Frontal cortex (tissue), 4 donors: ENCODE measurements around the gene CCL27. TPM values are rescaled to one million over a fixed set of nuclear protein-coding genes. Genes with fewer than 3 reads are reported as not detected.
"Not testable (repeated sequence)": the region's sequence is repeated elsewhere in the genome, so short reads cannot be mapped to it uniquely, and the experiment has no call there.

Source experiments
- DNase-seq, 2 donors: peaks; one replicate each; pipeline ENCODE4 v3.0.0; 2012; ENCODE audit warnings: low spot score in 2 of 2
- FAIRE-seq: peaks from 2 replicates; lab custom pipeline; 2012; peaks lifted over from hg19 to GRCh38; lab: Jason Lieb, UNC
- total RNA-seq: library from RNA; depleted of rRNA; stranded (reverse); fragments of >200 nt; gene quantifications from one replicate; pipeline ENCODE4 v1.2.3, GENCODE V29; 2014
- donor health status: control.
- donor health status: control.
- donor health status: control.

The CCL27 gene
- total RNA-seq, 1 donor from 2014 or later = 0.41 TPM

DNA sequence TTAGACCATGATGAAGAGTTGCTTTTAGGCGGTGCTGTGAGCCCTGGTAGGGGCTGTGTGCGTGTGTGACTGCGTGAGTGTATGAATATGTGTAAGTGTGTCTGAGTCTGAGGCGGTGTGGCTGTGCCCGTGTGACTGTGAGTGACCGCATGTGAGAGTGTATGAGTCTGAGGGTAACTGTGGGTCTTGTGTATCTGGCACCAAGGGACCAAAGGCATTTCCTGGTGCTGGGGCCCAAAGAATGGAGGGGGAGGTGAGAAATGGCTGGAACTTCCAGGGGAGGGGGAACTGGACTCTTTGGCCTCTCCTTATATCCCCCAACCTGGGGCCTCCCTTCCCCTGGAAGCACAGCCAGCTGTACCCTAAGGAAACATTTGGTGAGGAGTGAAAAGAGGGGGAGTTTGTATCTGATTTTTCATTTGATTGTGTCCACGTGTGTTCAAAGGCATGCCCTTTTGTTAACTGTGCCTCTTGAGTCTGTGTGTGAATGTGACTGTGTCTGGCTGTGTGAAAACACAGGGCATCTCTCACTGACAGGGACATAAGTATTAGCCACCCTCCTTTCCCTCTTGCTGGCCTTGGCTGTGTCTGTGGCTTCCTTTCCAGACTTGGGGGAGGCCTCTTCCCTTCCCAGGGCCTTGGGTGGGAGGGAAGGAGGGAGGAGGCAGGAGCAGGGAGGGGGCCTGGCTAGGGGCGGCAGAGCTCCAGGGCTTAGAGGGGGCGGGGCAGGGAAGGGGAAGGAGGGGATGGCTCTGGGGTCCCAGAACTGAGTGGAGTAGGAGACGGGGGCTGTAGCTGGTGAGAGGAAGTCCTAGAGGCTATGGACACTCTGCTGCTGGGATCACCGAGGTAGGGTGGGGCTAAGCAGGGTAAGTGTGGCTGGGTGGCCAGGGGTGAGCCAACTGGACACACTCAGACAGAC, 9.0 kb downstream of the CCL27 start:
- no peak for DNase-seq
- FAIRE-seq = no peak

DNA sequence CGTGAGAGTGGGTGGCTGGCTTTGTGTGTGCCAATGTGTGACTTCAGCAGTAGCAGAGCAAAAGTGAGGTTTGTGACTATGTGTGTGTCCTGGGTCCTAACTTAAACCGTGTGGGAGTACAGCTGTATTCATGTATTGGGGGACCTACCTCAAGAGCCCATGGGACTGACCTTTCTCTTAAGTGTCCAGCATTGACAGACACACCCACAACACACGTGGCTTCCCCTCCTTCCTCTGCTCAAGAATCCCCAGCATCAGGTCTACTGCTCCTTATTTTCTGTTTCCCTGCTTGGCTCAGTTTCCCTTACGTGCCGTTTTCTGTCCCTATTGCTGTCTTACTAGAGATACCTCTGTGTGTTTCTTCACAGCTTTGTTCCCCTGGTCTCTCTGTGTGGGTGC, 9.9 kb downstream of the CCL27 start:
- FAIRE-seq (no peak), DNase-seq (no peak)

DNA sequence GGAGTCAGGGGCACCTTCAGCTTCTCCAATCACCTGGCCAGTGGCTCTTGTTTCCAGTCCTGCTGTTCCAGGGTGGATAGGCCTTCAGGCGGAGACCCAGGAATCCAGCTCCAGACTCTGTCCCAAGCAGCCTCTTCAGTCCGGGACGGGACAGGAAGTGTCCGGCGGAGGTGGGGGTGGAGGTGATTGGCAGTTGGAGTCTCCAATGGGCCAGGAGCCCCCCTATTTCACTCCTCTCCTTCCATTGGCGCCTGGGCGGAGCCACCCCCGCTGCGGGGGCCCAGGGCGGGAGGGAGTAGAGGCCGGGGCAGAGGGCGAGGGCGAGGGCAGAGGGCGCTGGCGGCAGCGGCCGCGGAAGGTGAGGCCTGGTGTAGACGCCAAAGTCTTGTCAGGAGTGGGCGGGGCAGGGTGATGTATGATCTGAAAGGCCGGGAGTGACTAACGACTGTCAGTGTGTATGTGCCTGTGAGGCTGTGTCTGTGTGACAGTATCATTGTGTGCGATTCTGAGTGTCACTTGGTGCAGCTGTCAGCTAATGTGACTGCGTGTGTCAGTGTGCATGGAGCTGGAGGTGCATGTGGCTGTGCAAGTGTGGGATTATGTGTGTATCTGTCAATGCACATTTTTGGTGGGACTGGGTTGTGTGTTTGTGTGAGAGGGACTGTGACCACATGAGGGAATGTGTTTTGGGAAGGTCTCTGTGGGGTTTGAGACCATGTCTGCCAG, 10.4 kb downstream of the CCL27 start, which contains the start of gene IL11RA:
IL11RA (plus strand) TSS at position 310 of the 726 bp plus-strand sequence. CDS start 3,033 bp downstream, outside the sequence.
- FAIRE-seq (no peak), DNase-seq (peak; percentile 86 to 89)

DNA sequence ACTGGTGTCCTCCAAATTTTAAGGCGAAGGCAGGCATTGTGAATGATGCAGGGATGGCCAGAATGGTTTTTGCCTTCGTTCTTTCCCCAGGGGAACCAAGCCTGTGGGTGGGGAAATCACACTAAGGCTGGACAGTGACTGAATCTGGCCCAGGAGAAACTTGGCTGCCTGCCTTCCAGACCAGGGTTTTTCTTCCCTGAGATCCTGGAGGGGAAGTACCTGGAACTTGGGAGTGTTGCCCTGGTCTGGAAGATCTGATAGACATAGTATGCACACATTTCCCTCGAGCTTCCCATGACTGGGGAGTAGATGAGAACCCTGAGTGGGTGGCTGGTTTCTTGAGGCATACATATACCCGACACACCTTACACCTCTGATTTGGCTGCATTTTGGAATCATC, 11.1 kb downstream of the CCL27 start:
- no peak for DNase-seq
- FAIRE-seq = no peak

DNA sequence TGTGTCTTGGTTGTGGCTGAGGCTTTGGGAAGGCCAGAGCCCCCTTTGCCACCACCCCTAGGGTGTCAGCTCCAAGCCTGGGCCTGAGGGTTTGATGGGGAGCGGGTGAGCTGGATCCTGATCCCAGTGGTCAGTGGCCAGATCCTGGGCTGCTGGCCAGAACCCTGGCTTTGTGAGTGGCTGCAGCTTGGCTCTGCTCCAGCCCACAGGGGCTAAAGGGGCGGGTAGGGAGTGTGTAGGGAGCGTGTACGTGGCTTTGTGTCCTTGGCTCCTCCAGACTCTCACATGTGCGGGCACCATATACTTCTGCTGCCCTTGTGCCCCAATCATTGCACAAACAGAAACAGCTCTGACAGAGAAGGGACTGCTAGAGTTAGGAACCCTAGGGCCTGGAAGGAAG, 11.6 kb downstream of the CCL27 start:
- no peak for FAIRE-seq
- DNase-seq = no peak

DNA sequence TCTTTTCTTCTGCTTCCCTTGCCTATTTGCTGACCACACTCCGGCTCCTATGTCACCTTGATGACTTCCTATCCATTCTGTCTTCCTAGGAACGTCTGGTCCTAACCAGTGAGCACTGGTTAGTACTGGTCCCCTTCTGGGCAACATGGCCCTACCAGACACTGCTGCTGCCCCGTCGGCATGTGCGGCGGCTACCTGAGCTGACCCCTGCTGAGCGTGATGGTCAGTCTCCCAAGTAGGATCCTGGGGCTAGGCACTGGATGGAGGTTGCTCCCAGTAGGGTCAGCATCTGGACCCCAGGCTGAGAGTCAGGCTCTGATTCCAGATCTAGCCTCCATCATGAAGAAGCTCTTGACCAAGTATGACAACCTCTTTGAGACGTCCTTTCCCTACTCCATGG, 13.8 kb downstream of the CCL27 start:
- DNase-seq (no peak), FAIRE-seq (no peak)

DNA sequence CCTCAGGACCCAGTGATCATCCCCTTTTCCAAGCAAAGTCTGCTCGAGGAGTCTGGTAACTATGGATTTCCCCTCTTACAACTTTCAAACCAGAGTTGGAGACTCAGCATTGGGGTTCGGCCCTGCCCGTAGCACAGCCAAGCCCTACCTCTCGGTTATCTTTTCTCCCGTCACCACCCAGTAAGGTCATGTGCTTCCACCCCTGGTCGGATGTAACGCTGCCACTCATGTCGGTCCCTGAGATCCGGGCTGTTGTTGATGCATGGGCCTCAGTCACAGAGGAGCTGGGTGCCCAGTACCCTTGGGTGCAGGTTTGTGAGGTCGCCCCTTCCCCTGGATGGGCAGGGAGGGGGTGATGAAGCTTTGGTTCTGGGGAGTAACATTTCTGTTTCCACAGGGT, 14.8 kb downstream of the CCL27 start:
- FAIRE-seq = no peak
- no peak for DNase-seq

DNA sequence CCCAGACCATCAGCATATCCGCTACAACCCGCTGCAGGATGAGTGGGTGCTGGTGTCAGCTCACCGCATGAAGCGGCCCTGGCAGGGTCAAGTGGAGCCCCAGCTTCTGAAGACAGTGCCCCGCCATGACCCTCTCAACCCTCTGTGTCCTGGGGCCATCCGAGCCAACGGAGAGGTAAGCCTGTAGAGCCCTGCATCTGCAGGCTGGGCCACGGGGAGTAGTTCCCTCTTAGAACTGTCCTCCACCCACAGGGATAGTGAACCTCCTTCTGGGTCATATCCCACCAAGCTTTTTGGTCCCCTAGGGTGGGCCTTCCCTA, 15.4 kb downstream of the CCL27 start:
- DNase-seq (no peak), FAIRE-seq (no peak)

DNA sequence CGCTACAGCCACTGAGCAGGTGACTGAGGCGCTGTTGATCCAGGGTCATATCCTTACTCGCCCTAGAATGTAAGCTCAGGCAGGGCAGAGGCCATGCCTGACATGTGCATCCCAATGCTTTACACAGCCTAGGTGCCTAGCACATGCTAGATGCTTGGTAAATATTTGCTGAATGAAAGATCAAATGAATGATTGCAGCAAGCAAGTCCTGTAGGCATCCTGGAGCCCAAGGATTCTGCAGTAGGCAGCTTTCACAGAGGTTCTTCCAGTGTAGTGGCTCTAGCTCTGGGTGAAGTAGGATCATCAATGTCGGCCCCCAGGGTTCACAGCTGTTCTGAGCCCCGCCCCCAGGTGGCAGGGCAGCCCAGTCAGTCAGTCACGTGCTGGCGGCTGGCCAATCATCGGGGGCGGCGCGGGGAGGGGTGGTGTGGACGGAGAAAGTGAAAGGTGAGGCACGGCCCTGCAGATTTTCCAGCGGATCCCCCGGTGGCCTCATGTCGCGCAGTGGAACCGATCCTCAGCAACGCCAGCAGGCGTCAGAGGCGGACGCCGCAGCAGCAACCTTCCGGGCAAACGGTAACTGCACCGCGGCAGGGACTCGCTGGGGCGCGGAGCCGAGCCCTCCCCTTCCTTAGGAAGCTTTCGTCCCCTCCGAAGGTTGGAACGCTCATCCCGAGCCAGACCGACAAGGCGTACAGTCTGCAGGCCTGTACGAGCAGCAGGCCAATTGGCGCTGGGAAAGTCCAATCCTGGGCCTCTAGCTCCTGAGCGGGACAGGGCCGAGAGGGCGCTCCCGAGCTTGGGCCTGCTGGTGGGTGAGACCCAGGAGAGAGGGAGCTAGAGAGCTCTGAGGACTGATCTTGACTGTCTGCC, 16.0 kb downstream of the CCL27 start, which contains the start of gene GALT:
GALT (plus strand) TSS at position 465 of the 873 bp plus-strand sequence; CDS start at position 495, 30 bp downstream.
- peak; percentile 75 to 85 for DNase-seq
- FAIRE-seq = no peak

DNA sequence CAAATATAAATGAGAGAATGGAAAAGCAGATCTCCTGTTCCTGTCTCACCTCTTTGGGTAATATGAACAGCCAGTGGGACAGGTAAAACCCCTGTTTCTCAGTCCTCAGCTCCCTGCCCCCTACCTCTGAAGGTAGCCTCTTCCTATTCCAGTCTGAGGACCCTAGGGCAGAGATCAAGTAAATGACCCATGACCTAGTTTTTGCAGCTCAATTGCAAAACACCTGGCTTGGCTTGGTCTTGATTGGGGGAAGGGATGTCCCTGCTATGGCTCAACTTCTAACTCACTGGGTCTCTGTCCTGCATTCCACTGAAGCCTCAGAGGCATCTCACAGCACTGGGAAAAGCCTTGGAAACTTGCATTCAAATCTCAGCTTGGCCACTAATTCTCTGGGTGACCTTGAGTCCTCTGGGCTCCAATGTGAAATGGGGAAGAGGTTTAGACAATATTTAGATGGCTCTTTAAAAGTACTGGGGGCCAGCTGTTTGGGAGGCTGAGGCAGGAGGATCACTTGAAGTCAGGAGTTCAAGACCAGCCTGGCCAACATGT, 17.6 kb downstream of the CCL27 start:
- DNase-seq = no peak
- no peak for FAIRE-seq

DNA sequence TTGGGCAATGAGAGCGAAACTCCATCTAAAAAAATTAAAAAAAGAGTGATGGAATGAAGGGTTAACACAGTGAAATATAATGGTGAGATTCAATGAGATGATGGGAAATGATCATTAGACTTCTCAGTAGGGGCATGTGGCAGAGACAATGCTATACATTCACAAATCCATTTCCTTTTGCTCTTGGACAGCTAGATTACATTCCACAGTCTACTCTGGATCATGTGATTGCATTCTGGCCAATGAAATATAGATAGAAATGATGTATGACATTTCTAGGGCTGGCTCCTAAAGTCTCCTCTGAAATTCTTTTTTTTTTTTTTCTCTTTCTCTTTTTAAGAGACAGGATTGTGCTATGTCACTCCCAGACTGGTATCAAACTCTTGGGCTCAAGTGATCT, 19.8 kb downstream of the CCL27 start:
- DNase-seq (no peak), FAIRE-seq (no peak)

DNA sequence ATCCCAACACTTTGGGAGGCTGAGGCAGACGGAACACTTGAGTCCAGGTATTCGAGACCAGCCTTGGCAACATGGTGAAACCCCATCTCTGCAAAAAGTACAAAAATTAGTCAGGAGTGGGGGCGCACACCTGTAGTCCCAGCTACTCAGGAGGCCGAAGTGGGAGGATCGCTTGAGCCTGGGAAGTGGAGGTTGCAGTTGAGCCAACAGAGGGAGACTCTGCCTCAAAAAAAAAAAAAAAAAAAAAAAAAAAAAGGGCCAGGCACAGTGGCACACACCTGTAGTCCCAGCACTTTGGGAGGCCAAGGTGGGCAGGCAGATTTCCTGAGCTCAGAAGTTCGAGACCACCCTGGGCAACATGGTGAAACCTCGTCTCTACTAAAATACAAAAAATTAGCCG, 23.1 kb downstream of the CCL27 start:
- DNase-seq, FAIRE-seq: not testable (repeated sequence)

DNA sequence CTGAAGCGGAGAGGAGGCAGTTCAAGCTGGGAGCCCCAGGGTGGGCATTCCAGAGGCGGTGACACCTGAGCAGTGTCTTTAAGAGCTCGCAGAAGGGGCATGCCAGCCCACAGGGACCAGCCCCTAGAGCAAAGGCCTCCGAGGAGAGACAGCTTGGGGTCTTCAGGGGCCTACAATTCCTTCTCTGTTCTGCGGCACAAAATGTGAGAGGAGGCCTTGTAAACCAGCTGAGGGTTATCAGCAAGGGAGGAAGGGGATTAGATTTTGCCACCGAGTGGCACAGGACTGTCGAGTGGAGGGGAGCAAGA, 24.4 kb downstream of the CCL27 start:
- FAIRE-seq (no peak), DNase-seq (no peak)

DNA sequence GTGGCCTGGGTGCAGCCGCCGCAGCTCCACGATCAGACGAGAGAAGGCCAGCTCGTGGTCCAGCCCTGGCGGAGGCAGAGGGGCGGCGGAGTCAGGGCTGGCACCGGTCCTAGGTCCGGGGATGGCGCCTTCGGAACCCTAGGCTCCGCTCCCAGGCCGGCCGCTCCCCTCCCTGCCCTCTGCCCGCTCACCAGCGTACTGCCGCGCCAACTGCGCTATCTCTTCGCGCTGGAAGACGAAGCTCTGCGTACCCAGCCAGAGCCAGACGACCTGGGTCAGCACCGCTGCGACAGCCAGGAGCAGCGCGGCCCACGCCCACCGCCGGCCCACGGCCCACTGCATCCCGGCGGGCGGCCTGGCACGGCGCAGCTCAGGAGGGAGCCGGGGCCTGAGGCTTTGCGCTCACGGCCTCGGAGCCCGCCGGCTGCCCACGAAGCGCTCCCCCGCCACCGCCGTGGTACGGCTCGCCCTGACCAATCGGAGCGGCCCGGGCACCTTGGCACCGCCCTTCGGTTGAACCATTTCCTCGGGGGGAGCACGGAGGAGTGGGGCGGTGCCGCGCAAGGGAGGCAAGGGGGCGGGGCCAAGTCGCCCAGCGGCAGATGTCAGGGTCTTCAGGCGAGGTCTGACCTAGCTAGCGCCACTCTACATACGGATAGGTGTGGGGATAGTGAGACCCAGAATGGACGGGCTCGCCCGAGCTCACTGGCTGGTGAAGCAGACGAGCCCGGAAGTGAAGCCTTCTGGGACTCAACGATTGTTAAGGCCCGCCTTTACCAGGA, 24.9 kb downstream of the CCL27 start, which contains the start of gene SIGMAR1:
SIGMAR1 (minus strand) TSS at position 432 of the 782 bp plus-strand sequence; CDS start at position 342, 90 bp downstream.
- no peak for FAIRE-seq
- DNase-seq = peak; percentile 96

DNA sequence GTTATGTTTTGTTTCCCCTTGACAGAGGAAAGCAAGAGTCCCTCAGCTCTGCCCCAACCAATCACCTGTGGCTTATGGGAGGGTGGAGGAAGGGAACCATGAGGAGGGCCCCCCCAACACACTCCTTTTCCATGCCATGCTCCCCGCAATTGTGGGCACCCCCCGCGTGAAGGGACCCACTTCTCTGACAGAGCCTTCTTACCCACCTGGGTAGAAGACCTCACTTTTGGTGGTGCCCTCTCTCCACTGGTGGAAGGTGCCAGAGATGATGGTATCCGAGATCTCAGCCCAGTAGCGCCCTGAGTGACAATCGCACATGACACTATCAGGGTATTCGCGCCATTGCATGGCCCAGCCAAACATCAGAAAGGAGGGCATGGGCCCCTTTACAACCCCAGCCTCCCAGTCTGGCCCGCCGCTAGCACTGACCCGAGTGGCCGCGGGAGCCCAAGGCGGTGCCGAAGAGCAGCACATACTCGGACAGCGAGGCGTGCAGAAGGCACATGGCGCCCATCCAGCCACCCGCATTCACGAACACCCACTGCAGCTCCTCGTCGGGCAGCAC, 25.6 kb downstream of the CCL27 start:
- no peak for FAIRE-seq
- no peak for DNase-seq

DNA sequence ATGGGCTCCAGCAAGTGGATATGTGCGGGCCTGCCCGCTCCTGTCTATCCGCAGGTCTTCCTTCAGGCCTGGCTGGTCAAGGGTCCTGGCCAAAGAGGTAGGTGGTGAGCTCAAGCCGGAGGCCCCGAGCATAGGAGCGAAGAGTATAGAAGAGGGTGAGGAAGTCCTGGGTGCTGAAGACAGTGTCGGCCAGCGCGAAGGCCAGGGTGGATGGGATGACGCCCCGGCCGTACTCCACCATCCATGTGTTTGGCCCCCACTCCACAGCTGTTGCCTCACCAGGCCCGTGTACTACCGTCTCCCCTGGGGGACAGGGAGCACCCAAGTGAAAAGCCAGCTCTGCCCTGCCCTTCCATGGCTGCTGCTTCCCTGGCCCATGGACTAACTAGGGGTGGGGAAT, 26.9 kb downstream of the CCL27 start:
- DNase-seq (no peak), FAIRE-seq (no peak)

DNA sequence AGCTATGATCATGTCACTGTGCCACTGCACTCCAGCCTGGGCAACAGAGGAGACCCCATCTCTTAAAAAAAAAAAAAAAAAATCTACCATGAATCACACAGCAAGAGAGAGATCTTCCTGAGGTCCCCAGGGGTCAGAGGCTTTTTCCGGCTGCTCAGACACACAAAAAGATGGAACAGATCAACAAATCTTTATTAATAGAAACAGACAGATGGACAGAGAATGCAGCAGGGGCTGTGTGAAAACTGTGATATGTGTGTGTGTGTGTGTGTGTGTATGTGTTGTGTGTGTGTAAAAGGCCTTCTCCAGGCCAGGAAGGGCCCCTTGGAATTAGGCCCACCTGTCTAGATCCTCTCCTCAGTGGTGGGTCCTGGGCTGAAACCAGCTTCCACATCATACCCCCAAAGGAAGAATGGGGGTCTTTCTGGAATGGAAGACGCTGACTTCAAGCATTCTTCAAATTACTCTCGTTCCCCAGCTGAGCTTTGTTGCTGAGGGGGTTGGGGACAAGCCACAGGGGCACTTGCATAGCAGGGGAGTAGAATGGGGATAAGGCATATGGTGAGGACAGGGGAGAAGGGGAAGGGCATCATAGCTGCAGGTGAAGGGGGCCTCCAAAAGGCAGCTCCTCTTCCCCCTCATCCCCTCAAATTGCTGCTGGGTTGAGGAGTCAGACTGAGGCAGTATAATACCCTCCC, 27.8 kb downstream of the CCL27 start:
- DNase-seq = no peak
- FAIRE-seq = no peak

DNA sequence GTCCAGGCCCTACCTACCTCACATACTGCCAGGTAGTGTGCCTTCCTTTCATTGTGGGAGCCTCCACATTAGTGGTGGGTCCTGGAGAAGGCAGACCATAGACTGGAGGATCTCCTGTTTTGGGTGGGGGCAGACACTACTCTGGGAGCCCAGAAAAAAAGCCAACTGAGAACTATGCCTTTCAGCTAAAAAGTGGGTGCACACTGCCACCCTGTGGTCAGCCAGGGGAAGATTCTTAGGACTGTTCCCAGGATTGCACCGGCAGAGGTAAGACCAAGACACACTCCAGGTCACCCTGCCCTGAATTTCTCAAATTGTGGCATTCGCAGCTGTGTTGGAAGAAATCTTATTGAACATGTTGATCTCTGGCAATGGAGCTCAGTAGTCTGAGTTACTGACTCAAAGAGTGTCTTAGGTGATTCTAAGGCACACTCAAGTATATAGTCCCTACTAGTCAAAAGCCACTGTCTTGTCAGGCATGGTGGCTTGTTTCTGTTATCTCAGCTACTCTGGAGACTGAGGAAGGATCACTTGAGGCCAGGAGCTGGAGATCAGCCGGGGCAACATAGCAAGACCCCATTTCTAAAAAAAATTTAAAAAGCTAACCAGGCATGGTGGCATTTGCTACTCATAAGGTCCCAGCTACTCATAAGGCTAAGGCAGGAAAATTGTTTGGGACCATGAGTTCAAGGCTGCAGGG, 28.5 kb downstream of the CCL27 start:
- no peak for FAIRE-seq
- DNase-seq = peak; percentile 78
